GM18519 (cell line): ENCODE results near the gene HS2ST1.
"Not testable (repeated sequence)": the region's sequence is repeated elsewhere in the genome, so short reads cannot be mapped to it uniquely, and the experiment has no call there.

Source experiments
- ATAC-seq: cut with Tn5 transposase; IDR thresholded peaks from one replicate; pipeline ENCODE4 v1.9.1; 2021; ENCODE audit warnings: mild to moderate bottlenecking, moderate library complexity; ENCODE audit not compliant: unreplicated experiment, low FRiP score

Gene HS2ST1

DNA sequence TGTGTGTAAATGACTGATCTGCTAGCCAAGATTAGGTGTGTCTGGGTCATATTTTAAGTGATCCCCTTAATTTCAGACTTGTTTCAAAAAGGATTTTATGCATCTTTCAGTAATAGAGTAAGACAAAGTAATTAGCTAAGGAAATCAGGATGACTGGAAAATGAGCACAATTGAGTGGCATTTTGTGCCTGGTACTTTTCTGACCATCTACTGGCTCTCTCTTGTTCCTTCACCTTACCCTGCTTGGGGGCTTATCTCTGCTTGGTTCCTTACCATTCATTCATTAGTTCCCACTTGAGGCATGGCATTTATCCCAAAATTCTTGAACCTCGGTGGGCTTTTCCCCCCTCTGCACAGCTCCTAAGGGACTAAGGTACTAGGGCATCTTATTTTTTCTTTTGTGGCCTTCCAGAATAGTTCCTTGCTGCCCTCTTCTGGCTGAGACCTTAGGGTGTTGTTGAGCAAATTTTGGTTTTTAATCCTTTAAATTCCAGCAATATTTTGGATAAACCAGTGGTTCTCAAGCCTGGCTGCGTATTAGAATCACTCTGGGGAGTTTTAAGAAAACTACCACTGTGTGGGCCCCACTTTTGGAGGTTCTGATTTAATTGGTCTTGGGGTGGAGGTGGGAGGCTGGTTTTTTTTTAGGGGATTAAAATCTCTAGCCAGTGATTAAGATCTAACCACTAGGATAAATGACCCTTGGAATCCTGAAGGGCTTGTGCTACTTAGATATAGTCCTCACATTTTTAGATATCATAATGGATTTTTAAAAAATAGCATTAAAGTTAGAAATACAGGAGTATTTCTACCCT lies 50.8 kb downstream of the HS2ST1 start:
- no peak for ATAC-seq

DNA sequence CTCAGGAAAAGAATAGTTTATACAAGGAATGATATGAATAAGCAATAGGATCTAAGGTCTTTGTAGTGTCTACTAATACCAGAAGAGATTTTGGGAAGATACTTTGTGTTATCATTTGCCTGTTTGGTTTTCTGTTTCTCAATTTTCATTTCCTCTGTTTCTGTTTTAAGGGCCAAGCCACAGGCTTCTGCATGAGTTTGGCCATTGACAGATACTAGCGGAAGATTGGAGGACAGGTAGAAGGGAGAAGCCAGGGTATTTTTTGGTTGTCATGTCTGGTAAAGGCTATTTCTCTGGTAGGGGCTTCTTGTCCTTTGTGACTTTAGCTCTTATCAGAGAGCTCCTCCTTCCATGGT lies 51.4 kb downstream of the HS2ST1 start:
- peak; percentile 61 for ATAC-seq

DNA sequence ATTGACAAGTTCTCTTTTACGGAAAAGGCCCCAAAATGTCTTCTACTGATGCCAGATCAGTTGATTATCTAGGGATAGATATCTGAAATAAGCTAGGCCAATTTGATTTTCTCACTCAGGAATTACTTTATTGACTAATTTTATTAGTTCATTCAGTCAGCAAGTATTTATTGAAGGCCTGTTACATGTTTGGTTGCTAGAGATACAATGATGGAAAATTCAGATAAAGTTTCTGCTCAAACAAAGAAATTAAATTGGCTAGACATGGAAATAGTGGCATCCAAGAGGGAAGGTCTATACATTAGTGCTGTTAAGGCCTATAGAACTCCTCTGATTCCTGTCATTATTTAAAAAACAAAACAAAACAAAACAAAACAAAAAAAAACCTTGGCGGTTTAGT lies 56.5 kb downstream of the HS2ST1 start:
- no peak for ATAC-seq

DNA sequence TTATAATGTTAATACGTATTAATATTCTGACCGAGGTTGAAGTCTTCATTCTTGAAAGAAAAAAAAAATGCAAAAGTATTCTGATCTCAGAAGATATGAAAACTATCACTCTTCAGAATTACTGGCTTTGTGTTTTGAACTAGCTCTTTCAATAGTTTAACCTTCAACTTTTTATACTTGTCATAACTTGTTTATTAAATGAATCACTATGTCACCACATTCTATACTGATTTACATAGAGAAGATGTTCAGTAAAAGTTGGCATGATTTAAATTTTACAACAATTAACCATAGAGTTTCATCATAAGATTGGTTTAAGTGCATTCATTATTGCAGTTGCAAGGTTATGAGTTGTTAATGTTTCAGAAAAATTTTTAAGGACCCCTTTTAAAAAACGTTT lies 57.3 kb downstream of the HS2ST1 start:
- ATAC-seq, result no peak

DNA sequence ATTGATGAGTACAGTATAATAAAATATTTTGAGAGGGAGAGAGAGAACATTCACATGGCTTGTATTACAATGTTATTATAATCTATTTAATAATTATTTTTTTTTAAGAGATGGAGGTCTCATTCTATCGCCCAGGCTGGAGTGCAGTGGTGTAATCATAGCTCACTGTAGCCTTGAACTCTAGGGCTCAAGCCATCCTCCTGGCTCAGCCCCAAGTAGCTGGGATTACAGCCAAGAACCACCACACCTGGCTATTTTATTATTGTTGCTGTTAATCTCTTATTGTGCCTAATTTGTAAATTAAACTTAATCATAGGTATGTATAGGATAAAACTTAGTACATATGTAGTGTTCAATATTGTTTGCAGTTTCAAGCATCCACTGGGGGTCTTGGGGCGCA lies 57.8 kb downstream of the HS2ST1 start:
- no peak for ATAC-seq

DNA sequence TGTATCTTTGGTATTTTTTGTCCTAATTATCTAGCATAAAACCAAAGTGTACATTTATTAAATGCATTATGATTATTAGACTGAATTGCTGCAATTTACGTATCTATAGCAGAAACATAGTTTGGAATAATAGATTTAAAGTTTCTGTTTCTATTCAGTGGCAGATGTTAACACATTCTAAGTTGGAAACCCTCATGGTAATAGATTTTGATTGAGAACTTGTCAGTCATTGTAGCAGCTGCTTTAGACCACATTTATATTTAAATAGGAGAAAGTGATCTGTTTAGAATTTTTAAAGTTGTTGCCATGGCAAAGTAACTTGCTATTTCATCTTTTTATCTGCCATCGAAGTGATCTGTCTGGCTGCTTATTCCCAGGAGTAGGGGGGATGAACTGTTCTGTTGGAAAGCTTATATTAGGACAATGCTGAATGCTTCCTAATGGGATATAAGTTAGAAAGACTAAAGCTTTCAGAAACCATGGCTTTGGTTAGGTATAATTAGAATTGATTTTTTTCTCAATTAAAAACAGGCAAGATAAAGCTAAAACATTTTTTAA lies 61.6 kb downstream of the HS2ST1 start:
- no peak for ATAC-seq

DNA sequence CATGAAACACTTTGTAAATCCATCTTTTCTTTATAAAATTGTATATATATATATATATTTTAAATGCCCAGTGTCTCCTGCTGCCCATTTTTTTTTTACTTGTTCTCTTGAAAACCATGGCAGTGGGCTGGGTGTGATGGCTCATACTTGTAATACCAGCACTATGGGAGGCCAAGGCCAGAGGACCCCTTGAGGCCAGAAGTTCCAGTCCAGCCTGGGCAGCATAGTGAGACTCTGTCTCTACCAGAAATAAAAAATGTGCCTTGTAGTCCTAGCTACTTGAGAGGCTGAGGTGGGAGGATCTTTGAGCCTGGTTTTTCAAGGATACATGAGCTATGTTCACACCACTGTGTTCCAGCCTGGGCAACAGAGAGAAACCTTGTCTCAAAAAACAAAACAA lies 62.2 kb downstream of the HS2ST1 start:
- ATAC-seq, result no peak

DNA sequence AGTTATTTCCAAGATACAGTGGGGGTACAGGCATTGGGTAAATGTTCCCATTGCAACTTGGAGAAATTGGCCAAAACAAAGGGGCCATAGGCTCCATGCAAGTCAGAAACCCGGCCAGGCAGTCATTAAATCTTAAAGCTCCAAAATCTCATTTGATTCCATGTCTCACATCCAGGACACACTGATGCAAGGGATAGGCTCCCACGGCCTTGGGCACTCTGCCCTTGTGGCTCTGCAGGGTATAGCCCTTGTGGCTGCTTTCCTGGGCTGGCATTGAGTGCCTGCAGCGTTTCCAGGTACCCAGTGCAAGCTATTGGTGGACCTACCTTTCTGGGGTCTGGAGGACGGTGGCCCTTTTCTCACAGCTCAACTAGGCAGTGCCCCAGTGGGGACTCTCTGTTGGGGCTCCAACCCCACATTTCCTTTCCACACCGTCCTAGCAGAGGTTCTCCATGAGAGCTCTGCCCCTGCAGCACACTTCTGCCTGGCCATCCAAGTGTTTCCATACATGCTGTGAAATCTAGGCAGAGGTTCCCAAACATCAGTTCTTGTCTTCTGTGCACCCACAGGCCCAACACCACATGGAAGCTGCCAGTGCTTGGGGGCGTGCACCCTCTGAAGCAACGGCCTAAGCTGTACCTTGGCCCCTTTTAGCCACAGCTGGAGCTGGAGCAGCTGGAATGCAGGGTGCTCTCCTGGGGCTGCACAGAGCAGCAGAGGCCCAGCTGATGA lies 67.2 kb downstream of the HS2ST1 start:
- no peak for ATAC-seq

DNA sequence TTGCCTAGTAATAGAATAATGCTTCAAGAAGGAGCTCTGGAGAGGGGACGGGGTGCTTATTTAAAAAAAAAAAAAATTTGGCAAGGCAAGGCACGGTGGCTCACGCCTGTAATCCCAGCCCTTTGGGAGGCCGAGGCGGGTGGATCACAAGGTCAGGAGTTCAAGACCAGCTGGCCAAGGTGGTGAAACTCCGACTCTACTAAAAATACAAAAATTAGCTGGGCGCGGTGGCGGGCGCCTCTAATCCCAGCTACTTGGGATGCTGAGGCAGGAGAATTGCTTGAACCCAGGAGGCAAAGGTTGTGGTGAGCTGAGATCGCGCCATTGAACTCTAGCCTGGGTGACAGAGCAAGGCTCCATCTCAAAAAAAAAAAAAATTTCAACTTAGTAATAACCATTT lies 69.2 kb downstream of the HS2ST1 start:
- ATAC-seq, result not testable (repeated sequence)

DNA sequence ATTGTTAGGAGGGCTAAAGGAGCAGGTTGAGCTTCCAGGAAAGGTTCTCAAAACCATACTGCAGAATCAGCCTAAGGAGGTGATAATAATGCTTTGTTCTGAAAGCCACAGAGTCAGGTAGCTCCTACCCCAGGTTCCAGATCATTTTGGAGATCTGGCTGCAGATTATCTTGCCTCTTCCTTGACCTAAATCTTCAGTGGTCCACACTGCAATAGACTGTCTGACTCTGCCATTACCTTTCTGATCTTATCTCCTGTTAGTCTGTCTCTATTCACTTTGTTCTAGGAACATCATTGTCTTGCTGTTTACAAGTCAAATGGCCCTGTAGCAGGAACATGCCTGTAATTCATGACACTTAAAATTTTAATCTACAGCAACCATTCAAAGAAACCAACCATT lies 73.0 kb downstream of the HS2ST1 start:
- no peak for ATAC-seq

DNA sequence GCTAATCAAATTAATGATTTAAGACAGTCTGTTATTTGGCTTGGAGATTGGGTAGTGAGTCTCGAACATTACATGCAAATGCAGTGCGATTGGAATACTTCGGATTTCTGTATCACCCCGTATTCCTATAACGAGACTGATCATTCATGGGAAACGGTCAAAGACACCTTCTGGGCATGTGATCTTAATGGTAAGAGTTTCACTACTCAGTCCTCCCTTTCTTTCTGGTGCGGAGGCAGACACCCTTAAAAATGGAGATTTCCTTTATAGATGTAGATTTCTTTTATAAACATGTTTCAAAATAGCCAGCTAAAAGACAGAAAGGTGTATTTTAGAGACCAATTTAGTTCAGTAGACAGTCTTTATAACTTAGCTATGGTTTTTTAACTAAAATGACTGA lies 74.4 kb downstream of the HS2ST1 start:
- no peak for ATAC-seq

DNA sequence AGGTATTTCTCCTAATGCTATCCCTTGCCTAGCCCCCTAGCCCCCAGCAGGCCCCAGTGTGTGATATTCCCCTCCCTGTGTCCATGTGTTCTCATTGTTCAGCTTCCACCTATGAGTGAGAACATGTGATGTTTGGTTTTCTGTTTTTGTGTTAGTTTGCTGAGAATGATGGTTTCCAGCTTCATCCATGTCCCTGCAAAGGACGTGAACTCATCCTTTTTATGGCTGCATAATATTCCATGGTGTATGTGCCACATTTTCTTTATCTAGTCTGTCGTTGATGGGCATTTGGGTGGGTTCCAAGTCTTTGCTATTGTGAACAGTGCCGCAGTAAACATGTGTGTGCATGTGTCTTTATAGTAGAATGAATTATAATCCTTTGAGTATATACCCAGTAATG lies 75.3 kb downstream of the HS2ST1 start:
- not testable (repeated sequence) for ATAC-seq

DNA sequence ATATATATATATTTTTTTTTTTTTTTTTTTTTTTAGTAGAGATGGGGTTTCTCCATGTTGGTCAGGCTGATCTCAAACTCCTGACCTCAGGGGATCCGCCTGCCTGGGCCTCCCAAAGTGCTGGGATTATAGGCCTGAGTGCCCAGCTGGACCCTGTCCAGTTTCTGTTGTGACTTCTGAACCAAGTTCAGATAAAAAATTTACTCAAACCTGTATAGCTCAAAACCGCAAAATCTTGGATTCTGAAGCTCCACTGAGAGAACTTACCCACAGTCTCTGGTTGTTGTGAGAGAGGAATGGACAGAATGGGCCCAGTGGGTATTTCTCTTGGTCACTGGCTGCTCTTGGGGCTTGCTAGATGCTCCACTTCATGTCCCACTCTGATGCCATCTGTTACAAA lies 76.4 kb downstream of the HS2ST1 start:
- ATAC-seq, result no peak

DNA sequence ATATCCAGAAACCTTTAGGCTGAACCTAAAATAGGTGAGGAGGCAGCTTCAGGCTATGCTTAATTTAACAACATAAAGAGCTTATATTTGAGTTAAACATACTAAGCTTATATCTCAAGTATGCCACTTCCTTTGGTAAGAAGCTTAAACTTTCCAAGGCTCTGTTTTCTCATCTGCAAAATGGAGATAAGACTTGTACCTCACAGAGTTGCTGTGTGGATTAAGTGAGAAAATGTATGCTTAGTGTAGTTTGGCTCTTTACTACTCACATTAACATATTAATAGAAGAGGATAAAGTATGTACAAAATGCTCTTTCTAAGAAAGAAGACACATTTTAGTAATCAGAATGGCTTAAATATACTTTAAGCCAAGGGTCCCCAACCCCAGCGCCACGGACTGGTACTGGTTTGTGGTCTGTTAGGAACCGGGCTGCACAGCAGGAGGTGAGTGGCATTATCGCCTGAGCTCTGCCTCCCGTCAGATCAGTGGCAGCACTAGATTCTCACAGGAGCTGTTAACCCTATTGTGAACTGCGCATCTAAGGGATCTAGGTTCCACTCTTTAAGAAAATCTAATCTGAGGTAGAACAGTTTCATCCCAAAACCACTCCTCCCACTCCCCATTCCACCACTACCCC lies 77.2 kb downstream of the HS2ST1 start:
- ATAC-seq, result no peak

DNA sequence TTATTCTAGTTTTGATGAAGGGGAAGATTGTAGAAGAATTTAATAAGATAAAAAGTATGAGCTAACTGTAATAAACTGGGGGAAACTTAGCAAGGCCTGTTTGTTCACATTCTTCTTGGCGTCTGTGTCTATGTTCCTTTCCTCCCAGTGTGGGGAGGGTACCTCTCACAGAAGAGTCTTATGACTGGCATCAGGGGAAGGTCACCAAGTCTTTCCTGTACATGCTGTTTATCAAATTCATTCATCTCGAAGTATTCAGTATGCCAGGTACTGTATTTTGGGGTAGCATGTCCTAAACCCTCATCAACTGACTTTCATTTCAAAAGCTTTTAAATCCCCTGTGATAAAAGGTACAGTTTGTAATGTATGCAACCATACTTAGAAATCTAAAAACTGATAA lies 78.4 kb downstream of the HS2ST1 start:
- ATAC-seq, result no peak

DNA sequence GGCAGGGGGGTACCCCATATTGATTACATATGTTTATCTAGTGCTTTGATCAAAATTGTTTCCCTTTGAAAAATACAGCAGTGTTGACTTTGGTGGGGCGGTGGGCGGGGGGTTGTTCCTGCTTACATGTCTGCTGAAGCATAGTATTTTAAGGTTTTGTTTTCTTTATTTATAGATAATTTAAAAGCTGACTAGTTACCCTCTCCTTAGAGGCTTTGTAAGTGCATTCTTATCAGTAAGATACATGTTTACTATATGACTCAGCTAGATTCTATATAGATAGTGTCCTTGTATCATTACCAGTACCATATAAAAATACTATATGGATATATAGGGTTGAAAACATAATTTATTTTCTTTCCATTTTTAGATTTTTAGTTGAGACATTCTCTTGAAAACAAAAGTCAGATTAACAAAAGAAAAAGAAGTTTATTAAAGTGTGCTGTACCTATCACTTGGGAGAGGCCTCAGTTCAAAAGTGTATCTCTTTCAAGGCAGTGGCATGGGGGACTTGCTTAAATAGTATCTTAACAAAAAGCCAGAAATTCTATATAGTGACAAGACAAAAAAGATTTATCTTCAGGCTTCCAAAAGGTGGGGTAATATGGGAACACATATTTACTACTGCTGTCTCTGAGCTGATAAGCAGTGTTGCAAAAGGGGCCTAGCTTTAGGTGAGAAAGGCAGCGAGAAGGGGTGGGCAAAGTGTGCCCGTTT lies 79.0 kb downstream of the HS2ST1 start:
- no peak for ATAC-seq

DNA sequence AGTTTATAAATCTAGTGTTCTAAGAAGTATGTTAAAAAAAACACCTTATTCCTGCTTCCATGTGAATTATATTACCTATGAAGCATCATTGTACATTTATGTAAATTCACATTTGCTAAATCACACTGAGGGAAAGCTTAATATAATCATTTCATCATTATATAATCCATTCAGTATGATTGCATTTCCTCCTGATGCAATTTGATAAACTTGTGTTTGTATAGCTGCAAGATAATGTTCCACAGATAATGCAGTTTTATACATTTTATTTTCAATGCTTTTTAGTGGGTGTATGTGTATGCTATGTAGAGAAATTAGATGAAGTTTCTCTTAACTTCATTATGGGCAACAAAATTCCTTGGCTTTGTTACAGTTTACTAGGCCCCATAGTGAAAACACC lies 79.6 kb downstream of the HS2ST1 start:
- no peak for ATAC-seq

DNA sequence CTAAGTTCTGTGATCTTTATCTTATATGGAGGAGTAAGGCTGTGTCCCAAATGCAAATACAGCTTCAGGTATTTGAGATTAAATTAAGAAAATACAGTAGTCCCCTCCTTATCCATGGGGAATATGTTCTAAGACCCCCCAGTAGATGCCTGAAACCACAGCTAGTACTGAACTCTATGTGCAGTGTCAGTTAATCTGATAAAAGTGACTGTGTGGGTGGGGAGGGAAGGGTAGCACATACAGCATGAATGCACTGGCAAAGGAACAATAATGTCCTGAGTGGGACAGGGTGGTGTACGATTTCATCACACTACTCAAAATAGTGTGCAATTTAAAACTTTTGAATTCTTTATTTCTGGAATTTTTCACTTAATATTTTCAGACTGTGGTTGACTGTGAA lies 83.1 kb downstream of the HS2ST1 start:
- no peak for ATAC-seq

DNA sequence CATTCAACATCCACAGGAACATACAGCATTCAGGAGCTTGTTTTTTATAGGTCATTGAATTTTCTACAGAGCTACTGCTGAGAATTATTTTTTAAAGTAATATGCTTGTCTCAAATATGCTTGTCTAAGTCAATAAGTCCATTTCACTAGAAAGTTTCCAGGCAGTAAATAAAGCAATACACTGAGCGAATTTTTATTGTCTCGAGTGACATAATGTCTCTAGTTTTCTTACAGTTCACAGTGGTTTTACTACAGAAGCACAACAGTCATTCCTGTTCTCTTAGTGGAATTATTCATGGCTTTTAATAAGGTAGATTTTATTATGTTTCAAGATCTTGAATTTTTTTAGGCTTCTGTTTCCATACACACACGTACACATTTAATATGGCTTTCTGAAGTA lies 83.8 kb downstream of the HS2ST1 start:
- ATAC-seq, result no peak

DNA sequence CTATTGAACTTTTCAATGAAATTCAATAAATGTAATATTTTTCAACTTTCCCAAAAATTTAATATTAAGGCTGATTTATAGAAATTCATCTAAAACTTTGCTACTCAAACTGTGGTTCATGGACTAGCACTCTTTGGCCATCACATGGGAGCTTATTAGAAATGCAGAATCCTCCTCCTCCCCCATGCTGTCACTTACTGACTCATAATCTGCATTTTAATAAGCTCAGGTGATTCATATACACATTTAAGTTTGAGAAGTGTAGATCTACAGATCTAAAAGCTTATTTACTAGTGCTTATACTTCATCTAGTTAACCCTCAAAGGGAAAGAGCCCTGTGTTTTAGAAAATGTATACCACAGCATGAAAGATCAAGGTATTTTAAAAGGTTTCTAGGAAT lies 84.3 kb downstream of the HS2ST1 start:
- no peak for ATAC-seq

DNA sequence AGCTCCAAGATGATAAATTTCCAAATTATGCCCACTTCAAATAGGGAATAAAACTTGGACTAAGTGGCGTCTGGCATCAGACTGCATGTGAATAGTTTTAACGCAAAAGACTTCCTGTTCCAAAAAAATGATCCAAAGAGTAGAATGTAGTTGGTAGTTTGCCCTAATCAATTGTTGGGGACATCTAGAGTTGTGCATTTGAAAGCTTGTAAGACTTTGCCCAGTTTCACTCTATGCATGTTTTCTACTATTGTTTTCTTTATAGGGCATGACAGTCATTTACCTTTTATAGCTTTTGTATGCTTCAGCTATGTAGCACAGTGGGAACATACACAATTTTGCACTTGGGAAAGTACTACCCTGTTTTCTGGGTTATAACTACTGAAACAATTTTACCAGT lies 86.0 kb downstream of the HS2ST1 start:
- no peak for ATAC-seq
